Measurements from ENCODE around the gene EFCAB11.

Gene EFCAB11, protein sequence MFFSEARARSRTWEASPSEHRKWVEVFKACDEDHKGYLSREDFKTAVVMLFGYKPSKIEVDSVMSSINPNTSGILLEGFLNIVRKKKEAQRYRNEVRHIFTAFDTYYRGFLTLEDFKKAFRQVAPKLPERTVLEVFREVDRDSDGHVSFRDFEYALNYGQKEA

GRCh38 chr14:89954070-89955021 lies at the start of gene EFCAB11:
TSS of gene EFCAB11 (minus strand) at chr14:89954730. CDS start at chr14:89954660, 70 bp downstream.
- DNase-seq: peak; percentile 84 to 93

- no peak for DNase-seq
Observed at GRCh38 chr14:90003526-90004307, 49.2 kb upstream of the EFCAB11 start.

DNA sequence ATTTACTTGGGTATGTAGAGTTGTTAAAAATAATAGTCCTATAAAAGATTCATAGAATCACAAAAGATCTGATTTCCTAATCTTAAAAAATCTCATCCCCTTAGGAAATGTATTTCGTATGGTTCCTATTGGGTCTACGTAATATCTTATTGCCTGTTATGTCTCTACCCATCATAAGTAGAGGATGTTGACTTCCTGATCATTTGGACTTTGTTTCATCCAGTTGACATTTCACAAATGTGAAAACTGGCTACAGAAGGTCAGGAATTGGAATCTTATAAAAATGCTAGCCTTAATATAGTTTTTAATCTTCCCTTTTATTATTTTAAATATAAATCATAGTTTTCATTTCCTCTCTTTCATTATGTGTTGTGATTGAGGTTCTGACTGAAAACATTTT lies 46.4 kb upstream of the EFCAB11 start:
- DNase-seq: no peak

GRCh38 chr14:89996963-89997362 lies 42.4 kb upstream of the EFCAB11 start:
- DNase-seq: no peak

DNA sequence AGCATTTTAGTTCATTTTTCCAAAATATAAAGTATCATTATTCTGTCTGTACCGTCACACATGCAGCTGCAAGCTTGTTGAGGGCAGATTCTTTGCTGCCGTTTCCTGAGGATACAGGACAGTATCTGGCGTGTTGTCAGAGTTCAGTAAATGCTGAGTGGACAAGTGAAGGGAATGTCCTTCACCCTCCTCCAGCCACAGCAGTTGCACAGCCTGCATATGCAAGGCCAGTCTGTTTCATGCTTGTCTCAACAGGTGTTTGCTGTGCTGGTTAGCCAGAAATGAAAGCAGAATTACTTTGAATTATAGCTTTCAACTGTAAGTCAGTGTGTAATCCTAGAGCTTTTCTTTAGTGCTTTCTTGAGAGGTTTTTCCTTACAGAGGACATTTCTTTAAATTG lies 37.7 kb upstream of the EFCAB11 start:
- no peak for DNase-seq

DNA sequence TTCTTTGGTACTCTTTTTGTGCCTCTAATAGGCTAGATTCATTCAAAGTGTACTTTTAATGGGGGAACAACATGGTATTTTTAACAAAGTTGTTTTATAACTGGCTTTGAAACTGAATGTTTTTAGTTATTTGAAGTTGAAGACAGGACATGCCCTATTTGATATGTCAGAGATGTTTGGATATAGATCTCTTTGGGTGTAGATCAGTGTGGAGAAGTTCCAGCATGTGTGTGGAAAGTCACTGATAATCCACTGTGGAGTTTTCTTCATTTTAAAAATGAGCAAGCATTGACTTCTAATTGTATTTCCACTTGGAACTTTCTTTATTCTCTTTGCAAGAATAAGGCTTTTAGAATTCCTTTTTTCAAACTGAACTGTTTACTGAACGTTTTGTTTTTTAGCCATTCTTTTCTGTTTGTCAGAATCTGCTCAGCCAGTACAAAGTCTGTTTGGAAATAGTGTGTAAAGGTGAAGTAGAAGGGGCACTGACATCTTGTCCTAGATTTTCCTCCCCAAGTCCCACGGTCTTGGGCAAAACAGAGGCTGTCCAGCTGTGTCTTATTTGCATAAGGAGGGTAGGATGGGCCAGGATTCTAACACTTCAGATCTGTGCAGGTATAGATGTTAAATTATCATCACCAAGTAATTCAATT lies 36.2 kb upstream of the EFCAB11 start:
- no peak for DNase-seq

- DNase-seq: no peak
Observed at GRCh38 chr14:89990218-89990617, 35.7 kb upstream of the EFCAB11 start.

DNA sequence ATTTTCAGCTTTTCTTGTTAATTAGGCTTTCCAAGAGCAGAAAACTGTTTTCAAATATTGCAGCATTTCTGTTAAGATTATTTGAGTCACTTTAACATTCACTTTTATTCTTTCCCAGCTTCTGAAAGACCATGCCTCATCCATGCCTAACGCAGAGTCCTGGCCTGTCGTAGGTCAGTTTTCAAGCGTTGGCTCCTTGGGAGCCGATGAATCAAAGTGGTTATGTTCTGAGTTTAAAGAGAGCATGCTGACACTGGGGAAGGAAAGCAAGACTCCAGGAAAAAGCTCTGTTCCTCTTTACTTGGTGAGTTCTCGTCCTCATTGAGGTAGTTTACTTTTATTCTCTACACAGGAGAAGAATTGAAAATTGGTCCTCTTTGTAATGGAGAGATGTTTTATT lies 34.3 kb upstream of the EFCAB11 start:
- DNase-seq: no peak

GRCh38 chr14:89987161-89987475 lies 32.6 kb upstream of the EFCAB11 start:
- no peak for DNase-seq

GRCh38 chr14:89986462-89987160 lies 32.1 kb upstream of the EFCAB11 start:
- DNase-seq: no peak

GRCh38 chr14:89983375-89983774 lies 28.8 kb upstream of the EFCAB11 start:
- DNase-seq: no peak

- no peak for DNase-seq
Observed at GRCh38 chr14:89978656-89979055, 24.1 kb upstream of the EFCAB11 start.

- no peak for DNase-seq
Observed at GRCh38 chr14:89977668-89978067, 23.1 kb upstream of the EFCAB11 start.

- peak in 1 of 2 experiments; percentile 51 for DNase-seq
Observed at GRCh38 chr14:89973234-89973823, 18.8 kb upstream of the EFCAB11 start.

DNA sequence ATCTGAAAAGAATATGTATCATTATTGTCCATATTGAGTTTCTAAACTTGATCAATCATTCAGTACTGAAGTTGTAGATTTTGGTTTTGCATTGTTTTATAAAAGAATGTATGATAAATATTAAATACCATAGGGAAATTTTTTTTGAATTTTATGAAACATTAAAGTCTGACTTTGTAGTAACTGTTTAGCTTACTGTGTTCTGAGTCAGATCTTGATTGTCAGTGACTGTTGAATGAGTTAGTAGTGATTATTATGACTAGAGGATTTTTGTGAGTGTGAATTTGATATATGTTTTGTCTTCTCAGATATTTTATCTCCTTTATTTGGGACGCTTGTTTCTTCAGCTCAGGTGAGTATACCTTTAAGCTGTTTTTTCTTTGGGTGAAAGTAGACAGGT lies 11.3 kb upstream of the EFCAB11 start:
- DNase-seq: no peak

- DNase-seq: no peak
Observed at GRCh38 chr14:89963288-89963978, 8.9 kb upstream of the EFCAB11 start.

DNA sequence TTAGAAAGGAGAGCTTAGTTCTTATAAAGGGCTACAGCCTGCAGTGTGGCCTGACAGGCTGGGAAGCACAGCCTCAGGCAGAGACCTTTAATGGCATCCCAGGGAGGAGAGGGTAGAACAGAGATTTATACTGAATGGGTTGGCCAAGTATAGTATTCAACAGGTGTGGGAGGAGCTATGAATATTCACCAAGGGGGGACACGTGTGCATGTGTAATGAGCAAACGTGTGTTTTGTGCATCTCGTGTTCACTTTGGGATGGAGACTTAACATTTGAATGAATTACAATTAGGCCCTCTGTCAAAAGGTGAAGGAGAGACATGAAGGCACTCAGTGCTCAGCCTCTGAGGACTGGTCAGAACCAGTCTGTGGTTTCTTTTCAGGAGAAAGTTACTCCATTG lies 6.4 kb upstream of the EFCAB11 start:
- DNase-seq: no peak

DNA sequence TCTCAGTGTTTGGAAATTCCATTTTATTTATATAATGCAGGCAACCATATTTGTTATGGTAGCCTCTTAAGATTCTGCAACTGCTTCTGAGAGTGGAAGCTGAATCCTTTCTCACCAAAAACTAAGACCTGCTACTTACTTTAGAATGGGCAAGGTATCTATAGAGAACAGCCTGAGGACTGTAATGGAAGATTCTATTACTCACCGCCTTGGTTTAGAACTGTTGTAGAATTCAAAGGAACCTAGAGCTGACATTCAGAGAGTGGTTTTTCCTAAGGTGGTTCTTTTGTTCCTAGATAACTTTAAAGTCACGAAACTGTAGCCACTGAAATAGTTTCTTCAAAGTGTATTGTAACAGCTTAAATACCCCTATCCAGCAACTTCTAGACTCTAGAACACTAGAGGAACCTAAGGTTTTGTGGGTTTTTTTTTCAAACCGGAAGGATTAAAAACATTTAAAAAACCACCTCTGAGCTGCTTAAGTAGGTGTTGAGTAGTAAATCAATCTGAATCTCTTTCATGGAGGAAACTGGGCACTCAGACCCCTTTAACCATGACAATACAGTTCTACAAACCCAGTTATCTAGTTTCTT lies 5.4 kb upstream of the EFCAB11 start:
- DNase-seq: no peak

GRCh38 chr14:89958966-89959365 lies 4.4 kb upstream of the EFCAB11 start:
- no peak for DNase-seq

- no peak for DNase-seq
Observed at GRCh38 chr14:89957791-89958190, 3.3 kb upstream of the EFCAB11 start.

GRCh38 chr14:89957376-89957775 lies 2.8 kb upstream of the EFCAB11 start:
- no peak for DNase-seq
